K562 (cell line): ENCODE results near the gene SIK3. TPM values are rescaled to one million over a fixed set of nuclear protein-coding genes. Genes with fewer than 3 reads are reported as not detected.

Experiments
- ATAC-seq: fragments of 200-7000 bp; cut with Tn5 transposase; 3 replicates; pipeline ENCODE4 v1.9.1; 2020; ENCODE audit warnings: moderate library complexity
- BruUV-seq: library from RNA; stranded (reverse); fragments of 400-500 nt; replicated peaks from 2 replicates; lab custom pipeline; 2021; lab: Mats Ljungman, UMichigan
- CTCF ChIA-PET: fragments of 300-600 bp; formaldehyde crosslinking; extraction: SDS; loops from one replicate; lab custom pipeline; 2021; ENCODE audit warnings: low intra/inter-chr PET ratio; lab: Yijun Ruan, JAX
- POLR2A ChIA-PET: fragments of 300-600, 350-650 bp; sonication (Branson Sonifier 250); formaldehyde crosslinking; extraction: SDS; loops from one replicate; lab custom pipeline; 2021; ENCODE audit warnings: antibody characterized with exemption, inconsistent platforms; lab: Yijun Ruan, JAX
- DNase-seq, 4 experiments: peaks; one replicate each; pipeline versions ENCODE4 v3.0.0 to v3.0.0-alpha.2; 2011 to 2018; ENCODE audit warnings: low spot score in 3 of 4, mixed read lengths in 3 of 4; ENCODE audit errors: extremely low read depth in 1 of 4
- FAIRE-seq: peaks from 2 replicates; lab custom pipeline; 2011; peaks lifted over from hg19 to GRCh38; lab: Jason Lieb, UNC
- H2AFZ ChIP-seq: 2 replicates; pipeline ENCODE4 v1.6.0; 2011; ENCODE audit warnings: low read depth, low read length, control low read depth, inconsistent platforms
- H3K27ac ChIP-seq: fragments of 200-600 bp; 3 replicates; pipeline ENCODE4 v1.8.0; 2011; ENCODE audit warnings: low read depth, mild to moderate bottlenecking, control low read depth, inconsistent platforms, low read length, moderate library complexity, mixed read lengths; ENCODE audit errors: extremely low read depth
- H3K27me3 ChIP-seq, 2 experiments: fragments of 300-600 bp in 1 of 2; 2 replicates in 1 of 2; 3 replicates in 1 of 2; pipeline versions ENCODE4 v1.6.0 to v1.8.0; 2011; ENCODE audit warnings: inconsistent platforms in 2 of 2, low read length in 2 of 2, mild to moderate bottlenecking in 1 of 2, mixed read lengths in 1 of 2, moderate library complexity in 1 of 2; ENCODE audit not compliant: control insufficient read depth in 2 of 2, insufficient read depth in 2 of 2
- H3K36me3 ChIP-seq: fragments of 300-600 bp; 3 replicates; pipeline ENCODE4 v1.8.0; 2011; ENCODE audit warnings: mild to moderate bottlenecking, low read length, inconsistent platforms; ENCODE audit not compliant: control insufficient read depth, insufficient read depth
- H3K4me1 ChIP-seq, 2 experiments: fragments of 200-600 bp in 1 of 2; replicated peaks in 1 of 2; 2 replicates in 1 of 2; 3 replicates in 1 of 2; pipeline versions ENCODE4 v1.5.1 to v1.8.0; 2011; ENCODE audit warnings: inconsistent platforms in 2 of 2, low read length in 2 of 2, mild to moderate bottlenecking in 1 of 2, mixed read lengths in 1 of 2, moderate library complexity in 1 of 2; ENCODE audit not compliant: control insufficient read depth in 2 of 2, insufficient read depth in 2 of 2
- H3K4me2 ChIP-seq: 2 replicates; pipeline ENCODE4 v1.6.1; 2011; ENCODE audit warnings: low read length, control low read depth, inconsistent platforms, mixed read lengths; ENCODE audit not compliant: insufficient read depth
- H3K4me3 ChIP-seq: fragments of 200-600 bp; sonication (generic), shearing (Covaris generic); 2 replicates; pipeline ENCODE4 v1.5.1; 2016; ENCODE audit warnings: control low read depth, inconsistent platforms
- H3K79me2 ChIP-seq: fragments of 200-600 bp; 3 replicates; pipeline ENCODE4 v1.8.0; 2011; ENCODE audit warnings: low read length, inconsistent platforms; ENCODE audit not compliant: control insufficient read depth, insufficient read depth
- H3K9ac ChIP-seq, 2 experiments: 2 replicates each; pipeline versions ENCODE4 v1.6.0 to v1.6.1; 2011; ENCODE audit warnings: low read depth in 2 of 2, low read length in 2 of 2, control low read depth in 1 of 2, inconsistent platforms in 1 of 2, mild to moderate bottlenecking in 1 of 2, mixed read lengths in 1 of 2; ENCODE audit not compliant: insufficient read depth in 1 of 2
- H3K9me1 ChIP-seq: one replicate; pipeline ENCODE4 v1.6.0; 2011; ENCODE audit warnings: inconsistent platforms, mild to moderate bottlenecking, low read length, moderate library complexity; ENCODE audit not compliant: control insufficient read depth, insufficient read depth
- H3K9me3 ChIP-seq: replicated peaks from 2 replicates; pipeline ENCODE4 v1.5.1; 2011; ENCODE audit warnings: low read depth, low read length, inconsistent platforms; ENCODE audit not compliant: control insufficient read depth, insufficient read depth
- H4K20me1 ChIP-seq: replicated peaks from 2 replicates; pipeline ENCODE4 v1.6.1; 2011; ENCODE audit warnings: low read length, inconsistent platforms, mixed read lengths; ENCODE audit not compliant: control insufficient read depth, insufficient read depth
- CBFA2T2 ChIP-seq: fragments of 450-650 bp; conservative IDR thresholded peaks from 2 replicates; pipeline ENCODE4 v1.6.1; 2017; ENCODE audit warnings: mild to moderate bottlenecking
- ELF4 ChIP-seq: fragments of 450-650 bp; formaldehyde crosslinking; IDR thresholded peaks from 2 replicates; pipeline ENCODE4 v1.4.0; 2022; ENCODE audit warnings: missing genetic modification characterization
- NCOA4 ChIP-seq: fragments of 450-650 bp; IDR thresholded peaks from 2 replicates; pipeline ENCODE4 v1.6.1; 2018; ENCODE audit warnings: mild to moderate bottlenecking; ENCODE audit not compliant: partially characterized antibody
- NELFE ChIP-seq: IDR thresholded peaks from 2 replicates; pipeline ENCODE4 v1.6.1; 2011; ENCODE audit warnings: mild to moderate bottlenecking; ENCODE audit not compliant: insufficient read depth, insufficient read length
- NFXL1 ChIP-seq: fragments of 450-650 bp; formaldehyde crosslinking; IDR thresholded peaks from 2 replicates; pipeline ENCODE4 v1.4.0; 2021; ENCODE audit warnings: mild to moderate bottlenecking
- PTRF ChIP-seq: fragments of 450-650 bp; IDR thresholded peaks from 2 replicates; pipeline ENCODE4 v1.6.1; 2016; ENCODE audit warnings: mild to moderate bottlenecking, missing genetic modification characterization, missing compliant biosample characterization
- RERE ChIP-seq: sonication (generic); formaldehyde crosslinking; IDR thresholded peaks from 2 replicates; pipeline ENCODE4 v1.8.0; 2023; ENCODE audit warnings: missing genetic modification reagents, mild to moderate bottlenecking, borderline replicate concordance
- RFX5 ChIP-seq: IDR thresholded peaks from 2 replicates; pipeline ENCODE4 v1.6.1; 2011; ENCODE audit warnings: low read depth, mild to moderate bottlenecking, improper control_type of control experiment, low read length
- UBTF ChIP-seq, 2 experiments: IDR thresholded peaks; 2 replicates each; pipeline ENCODE4 v1.6.1; 2012; ENCODE audit warnings: improper control_type of control experiment in 2 of 2, low read depth in 2 of 2, low read length in 2 of 2, borderline replicate concordance in 1 of 2
- ZBTB7A ChIP-seq: IDR thresholded peaks from 2 replicates; pipeline ENCODE4 v1.6.1; 2011; ENCODE audit warnings: low read depth, mild to moderate bottlenecking, low read length, moderate library complexity, borderline replicate concordance; ENCODE audit not compliant: control insufficient read depth
- ZNF436 ChIP-seq: fragments of 250-450, 450-650 bp; sonication (Bioruptor Pico); formaldehyde crosslinking; IDR thresholded peaks from 2 replicates; pipeline ENCODE4 v1.7.0; 2020; ENCODE audit warnings: mild to moderate bottlenecking
- WGBS: fragments of 100-300 bp; shearing (Covaris generic); methylation state at CpG from one replicate; pipeline ENCODE4 v1.1.6; 2016; ENCODE audit warnings: low coverage, mixed read lengths; ENCODE audit not compliant: insufficient coverage; ENCODE audit errors: missing lambda C conversion rate; 5-methylcytosine and 5-hydroxymethylcytosine counted together
- in situ Hi-C: fragments of 300-500 bp; cut with MboI; formaldehyde crosslinking; loops from 4 replicates; pipeline ENCODE4 v1.15.0; 2018; ENCODE audit warnings: inconsistent platforms, mixed read lengths
- intact Hi-C: fragments of 100-400 bp; cut with micrococcal nuclease; formaldehyde crosslinking; loops from 2 replicates; pipeline ENCODE4 v1.14.2; 2022
- polyA plus RNA-seq, 8 experiments: library from polyadenylated mRNA; depleted of rRNA in 4 of 8; stranded (reverse) in 5 of 8; unstranded in 3 of 8; fragments of >200 nt; fragmentation: Nextera tagmentation in 2 of 8; fragmentation: Illumina TruSeq in 1 of 8; extraction: Ambion mirVana in 2 of 8; extraction: Trizol in 1 of 8; gene quantifications; 2 replicates each; pipeline versions ENCODE4 v1.2.1 to v1.2.3, GENCODE V29; 2011 to 2014; ENCODE audit warnings: inconsistent platforms in 1 of 8, missing spikeins in 1 of 8
- total RNA-seq, 7 experiments: library from RNA; depleted of rRNA in 6 of 7; stranded (reverse); fragments of >200 nt in 6 of 7; fragmentation: Illumina TruSeq in 2 of 7; extraction: Trizol in 2 of 7; gene quantifications; 2 replicates each; pipeline versions ENCODE4 v1.2.1 to v1.2.3, GENCODE V29; 2011 to 2021; ENCODE audit warnings: low replicate concordance in 1 of 7

Gene SIK3
- total and polyA plus RNA-seq, 9 of the 15 experiments (the other 6 are each of a cell fraction or from before 2014, with no cell fraction given) = 1.6 to 21.6 (median 8.0) TPM

- TF ChIP-seq NELFE (no peak), ZNF436 (CRISPR knock-in tag) (no peak), ZBTB7A (no peak)
- TF ChIP-seq, all 486 proteins: peak for 0
These were observed 1.5 kb upstream of the SIK3 start (continued) for GRCh38 chr11:117099696-117100095.

GRCh38 chr11:117097389-117098268 is 599 bp downstream of the SIK3 start:
- BruUV-seq = no TSS peak
- no peak for TF ChIP-seq NCOA4
- no peak for TF ChIP-seq PTRF (tag)
- no peak for TF ChIP-seq CBFA2T2
- no peak for TF ChIP-seq RERE
- TF ChIP-seq ELF4 (CRISPR knock-in tag) = no peak
- TF ChIP-seq UBTF (IDR thresholded peaks at IDR 0.05; ENCODE audit: borderline replicate concordance in 1 of 2, low read depth in 2 of 2, low read length in 2 of 2) = 0 out of 4 replicates have a peak, but pooled peaks have one; percentile 9 to 58
- no peak for TF ChIP-seq RFX5
- TF ChIP-seq NFXL1 (CRISPR knock-in tag) = no peak

More at GRCh38 chr11:117097389-117098268, 599 bp downstream of the SIK3 start:
- no peaks in the 10 kb centered on the region; the same call in 2 of the 3 replicates for H3K36me3 ChIP-seq
- H3K27ac ChIP-seq = peak overlapping the region; percentile 90
- H3K9ac ChIP-seq = peak overlapping the region; percentile 69 to 97
- ATAC-seq = peak; percentile 44
- no peak for FAIRE-seq
- no peaks in the 10 kb centered on the region for H3K27me3 ChIP-seq
- H3K9me1 ChIP-seq = no peaks in the 10 kb centered on the region
- peak; percentile 35 to 72 (median 60) for DNase-seq
- H3K4me1 ChIP-seq = peaks cover 22 to 34% of the 10 kb centered on the region in 2 experiments
- no peaks in the 10 kb centered on the region for H3K9me3 ChIP-seq
- peak overlapping the region; percentile 77 for H2AFZ ChIP-seq
- WGBS = 2% methylated on average over 37 of the region's 65 CpGs
- in situ Hi-C loops (no loop called here), intact Hi-C loops (loop anchor here (2.0 to 5.0 kb wide), 5 partner anchors 27 to 217 kb away; no protein-coding TSS in a partner anchor)
- peak overlapping the region; percentile 82 for H3K4me2 ChIP-seq
- H3K4me3 ChIP-seq = peak overlapping the region; percentile 91
- H4K20me1 ChIP-seq = peaks cover 32% of the 10 kb centered on the region
- ChIA-PET CTCF (interaction anchor here (0.6 to 1.9 kb wide), 2 partner anchors 36 to 218 kb away, joined by 4 to 8 read pairs; no protein-coding TSS in a partner anchor), POLR2A (interaction anchor here (0.5 to 2.4 kb wide), 12 partner anchors 9 to 1003 kb away, joined by 3 to 6 read pairs (median 3); partner anchors contain the start of gene APOA5)
- H3K79me2 ChIP-seq = peaks cover 55% of the 10 kb centered on the region
